SU-DHL-6 (cell line): Measurements from ENCODE around the gene POLRMT.

Experiments used
- EZH2phosphoT487 ChIP-seq: fragments of 200-600 bp; sonication (generic), shearing (Covaris generic); conservative IDR thresholded peaks from 2 replicates; pipeline ENCODE4 v1.6.1; 2018; ENCODE audit warnings: mild to moderate bottlenecking, antibody characterized with exemption, low read length, moderate library complexity, mixed read lengths
- TF ChIP-seq, protein P1 (sequence below): fragments of 200-600 bp; sonication (generic); IDR thresholded peaks from one replicate; pipeline ENCODE4 v1.5.1; 2017; ENCODE audit warnings: antibody characterized with exemption, mild to moderate bottlenecking, low read length, moderate library complexity; ENCODE audit not compliant: insufficient read depth, poor library complexity, severe bottlenecking

DNA sequence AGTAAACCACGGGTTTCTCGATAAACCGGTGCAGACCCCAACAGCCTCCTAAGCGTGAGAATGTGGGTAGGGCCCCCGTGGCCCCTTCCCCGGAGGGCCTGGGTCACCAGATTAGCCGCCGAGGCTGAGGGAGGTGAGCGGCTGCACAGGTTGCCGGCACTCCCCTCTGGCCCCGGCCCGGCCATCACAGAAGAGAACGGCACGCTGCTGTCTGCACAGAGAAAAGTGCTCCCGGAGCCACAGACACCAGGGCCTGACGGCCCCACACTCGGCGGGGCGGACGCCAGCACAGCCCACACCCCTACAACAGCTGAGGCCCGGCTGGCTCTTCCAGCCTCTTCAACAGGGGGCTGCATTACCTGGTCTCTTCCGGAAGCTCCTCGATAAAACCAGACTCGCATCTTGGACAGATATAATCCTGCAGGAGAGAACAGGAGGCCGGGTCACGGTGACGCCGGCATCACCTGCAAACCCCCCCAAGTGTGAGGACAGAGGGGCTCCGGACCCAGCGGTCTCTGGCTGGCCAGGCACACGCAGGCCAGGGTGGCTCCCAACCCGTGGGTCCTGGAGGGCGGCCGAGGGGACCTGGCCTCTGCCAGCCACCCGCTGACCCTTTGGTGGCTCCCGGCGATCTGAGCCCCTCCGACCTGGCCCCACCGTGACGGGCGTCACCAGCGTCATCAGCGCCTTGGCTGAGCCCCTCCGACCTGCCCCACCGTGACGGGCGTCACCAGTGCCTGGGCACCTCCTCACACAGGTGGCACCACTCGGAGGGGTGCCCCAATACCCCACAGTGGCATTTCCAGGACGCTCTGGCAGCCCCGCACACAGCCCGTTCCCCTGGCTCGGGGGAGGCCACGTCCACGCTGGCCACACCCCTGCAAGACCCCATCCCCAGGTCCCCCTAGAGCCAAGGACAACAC lies 19.4 kb upstream of the POLRMT start:
- TF ChIP-seq, protein P1, sequence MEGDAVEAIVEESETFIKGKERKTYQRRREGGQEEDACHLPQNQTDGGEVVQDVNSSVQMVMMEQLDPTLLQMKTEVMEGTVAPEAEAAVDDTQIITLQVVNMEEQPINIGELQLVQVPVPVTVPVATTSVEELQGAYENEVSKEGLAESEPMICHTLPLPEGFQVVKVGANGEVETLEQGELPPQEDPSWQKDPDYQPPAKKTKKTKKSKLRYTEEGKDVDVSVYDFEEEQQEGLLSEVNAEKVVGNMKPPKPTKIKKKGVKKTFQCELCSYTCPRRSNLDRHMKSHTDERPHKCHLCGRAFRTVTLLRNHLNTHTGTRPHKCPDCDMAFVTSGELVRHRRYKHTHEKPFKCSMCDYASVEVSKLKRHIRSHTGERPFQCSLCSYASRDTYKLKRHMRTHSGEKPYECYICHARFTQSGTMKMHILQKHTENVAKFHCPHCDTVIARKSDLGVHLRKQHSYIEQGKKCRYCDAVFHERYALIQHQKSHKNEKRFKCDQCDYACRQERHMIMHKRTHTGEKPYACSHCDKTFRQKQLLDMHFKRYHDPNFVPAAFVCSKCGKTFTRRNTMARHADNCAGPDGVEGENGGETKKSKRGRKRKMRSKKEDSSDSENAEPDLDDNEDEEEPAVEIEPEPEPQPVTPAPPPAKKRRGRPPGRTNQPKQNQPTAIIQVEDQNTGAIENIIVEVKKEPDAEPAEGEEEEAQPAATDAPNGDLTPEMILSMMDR, result no peak
- no peak for TF ChIP-seq EZH2phosphoT487
